ENCODE results near the gene HRH2.

- TF ChIP-seq CTCF (IDR thresholded peaks at IDR 0.05) (no peak), POLR2AphosphoS5 (IDR thresholded peaks at IDR 0.05) (no peak)
Measured at GRCh38 chr5:175742290-175742994, 84.6 kb downstream of the HRH2 start.
